ENCODE results near the gene ANKFN1. TPM values are rescaled to one million over a fixed set of nuclear protein-coding genes. Genes with fewer than 3 reads are reported as not detected.

ANKFN1 gene
- total RNA-seq, 2 experiments from 2014 or later, result not detected

GRCh38 chr17:56521414-56522141 lies 368.3 kb downstream of the ANKFN1 start:
- ATAC-seq (ENCODE audit: low read depth), result no peak
- Mint-ChIP-seq H3K4me3 (no peak overlapping the region), H3K27me3 (peaks cover 14% of the 10 kb centered on the region), H3K36me3 (no peaks in the 10 kb centered on the region), H3K4me1 (no peaks in the 10 kb centered on the region), H3K27ac (no peak overlapping the region), H3K9me3 (no peaks in the 10 kb centered on the region)
- no peak for DNase-seq
- POLR2A ChIA-PET, result no interaction called here

- H3K4me1 Mint-ChIP-seq, result no peaks in the 10 kb centered on the region
- DNase-seq, result no peak
- no peak overlapping the region for H3K27ac Mint-ChIP-seq
- POLR2A ChIA-PET, result no interaction called here
- no peaks in the 10 kb centered on the region for H3K36me3 Mint-ChIP-seq
- H3K9me3 Mint-ChIP-seq, result no peaks in the 10 kb centered on the region
- peaks cover 7% of the 10 kb centered on the region for H3K27me3 Mint-ChIP-seq
- ATAC-seq (ENCODE audit: low read depth), result no peak
- H3K4me3 Mint-ChIP-seq, result no peak overlapping the region
Observed at GRCh38 chr17:56523042-56523441, 369.8 kb downstream of the ANKFN1 start.

- no peak for ATAC-seq (ENCODE audit: low read depth)
- Mint-ChIP-seq H3K4me1 (no peaks in the 10 kb centered on the region), H3K36me3 (no peaks in the 10 kb centered on the region), H3K4me3 (no peak overlapping the region), H3K27ac (no peak overlapping the region), H3K9me3 (no peaks in the 10 kb centered on the region), H3K27me3 (peaks cover 7% of the 10 kb centered on the region)
- POLR2A ChIA-PET, result no interaction called here
- DNase-seq, result no peak
Observed at GRCh38 chr17:56528696-56529095, 375.4 kb downstream of the ANKFN1 start.

GRCh38 chr17:56532926-56533325 lies 379.7 kb downstream of the ANKFN1 start:
- no peaks in the 10 kb centered on the region for H3K4me1 Mint-ChIP-seq
- peaks cover 2% of the 10 kb centered on the region for H3K27me3 Mint-ChIP-seq
- DNase-seq (no peak), ATAC-seq (ENCODE audit: low read depth) (no peak)
- no peaks in the 10 kb centered on the region for H3K9me3 Mint-ChIP-seq
- no peak overlapping the region for H3K4me3 Mint-ChIP-seq
- no peaks in the 10 kb centered on the region for H3K36me3 Mint-ChIP-seq
- POLR2A ChIA-PET, result no interaction called here
- H3K27ac Mint-ChIP-seq, result no peak overlapping the region

GRCh38 chr17:56536766-56537165 lies 383.5 kb downstream of the ANKFN1 start:
- Mint-ChIP-seq H3K27ac (no peak overlapping the region), H3K36me3 (no peaks in the 10 kb centered on the region), H3K4me1 (no peaks in the 10 kb centered on the region), H3K9me3 (peaks cover 3% of the 10 kb centered on the region), H3K27me3 (peaks cover 7% of the 10 kb centered on the region), H3K4me3 (no peak overlapping the region)
- ATAC-seq (ENCODE audit: low read depth) (no peak), DNase-seq (no peak)
- POLR2A ChIA-PET, result no interaction called here

- POLR2A ChIA-PET, result no interaction called here
- Mint-ChIP-seq H3K27me3 (peaks cover 9% of the 10 kb centered on the region), H3K36me3 (no peaks in the 10 kb centered on the region), H3K9me3 (peaks cover 3% of the 10 kb centered on the region), H3K4me3 (no peak overlapping the region), H3K27ac (no peak overlapping the region), H3K4me1 (no peaks in the 10 kb centered on the region)
- no peak for DNase-seq
- no peak for ATAC-seq (ENCODE audit: low read depth)
Observed at GRCh38 chr17:56540836-56541235, 387.6 kb downstream of the ANKFN1 start.

- Mint-ChIP-seq H3K36me3 (no peaks in the 10 kb centered on the region), H3K9me3 (peaks cover 3% of the 10 kb centered on the region), H3K27ac (no peak overlapping the region), H3K4me3 (no peak overlapping the region), H3K4me1 (no peaks in the 10 kb centered on the region), H3K27me3 (peaks cover 12% of the 10 kb centered on the region)
- POLR2A ChIA-PET, result no interaction called here
- ATAC-seq (ENCODE audit: low read depth), result no peak
- no peak for DNase-seq
Observed at GRCh38 chr17:56543280-56543679, 390.0 kb downstream of the ANKFN1 start.

- POLR2A ChIA-PET, result no interaction called here
- no peaks in the 10 kb centered on the region for H3K4me1 Mint-ChIP-seq
- H3K27me3 Mint-ChIP-seq, result peaks cover 11% of the 10 kb centered on the region
- no peak for DNase-seq
- H3K9me3 Mint-ChIP-seq, result peaks cover 2% of the 10 kb centered on the region
- ATAC-seq (ENCODE audit: low read depth), result no peak
- no peaks in the 10 kb centered on the region for H3K36me3 Mint-ChIP-seq
- no peak overlapping the region for H3K27ac Mint-ChIP-seq
- no peak overlapping the region for H3K4me3 Mint-ChIP-seq
Observed at GRCh38 chr17:56545106-56545505, 391.8 kb downstream of the ANKFN1 start.

- POLR2A ChIA-PET, result no interaction called here
Observed at GRCh38 chr17:56545930-56546329, 392.7 kb downstream of the ANKFN1 start.

GRCh38 chr17:56548661-56549060 lies 395.4 kb downstream of the ANKFN1 start:
- Mint-ChIP-seq H3K27ac (no peak overlapping the region), H3K4me1 (no peaks in the 10 kb centered on the region), H3K36me3 (peaks cover 3% of the 10 kb centered on the region), H3K27me3 (peaks cover 5% of the 10 kb centered on the region), H3K4me3 (no peak overlapping the region), H3K9me3 (peaks cover 11% of the 10 kb centered on the region)
- no peak for ATAC-seq (ENCODE audit: low read depth)
- no peak for DNase-seq
- POLR2A ChIA-PET, result no interaction called here

More at GRCh38 chr17:56545930-56546329, 392.7 kb downstream of the ANKFN1 start:
- Mint-ChIP-seq H3K4me1 (no peaks in the 10 kb centered on the region), H3K4me3 (no peak overlapping the region), H3K9me3 (peaks cover 5% of the 10 kb centered on the region), H3K27me3 (peaks cover 10% of the 10 kb centered on the region), H3K27ac (no peak overlapping the region), H3K36me3 (no peaks in the 10 kb centered on the region)
- DNase-seq, result no peak
- no peak for ATAC-seq (ENCODE audit: low read depth)

- H3K4me1 Mint-ChIP-seq, result no peaks in the 10 kb centered on the region
- POLR2A ChIA-PET, result no interaction called here
- no peak overlapping the region for H3K4me3 Mint-ChIP-seq
- H3K27me3 Mint-ChIP-seq, result peaks cover 5% of the 10 kb centered on the region
- no peak overlapping the region for H3K27ac Mint-ChIP-seq
- ATAC-seq (ENCODE audit: low read depth), result no peak
- DNase-seq, result no peak
- peaks cover 3% of the 10 kb centered on the region for H3K36me3 Mint-ChIP-seq
- H3K9me3 Mint-ChIP-seq, result peaks cover 11% of the 10 kb centered on the region
Observed at GRCh38 chr17:56549501-56549900, 396.2 kb downstream of the ANKFN1 start.

GRCh38 chr17:56557682-56558081 lies 404.4 kb downstream of the ANKFN1 start:
- no peak overlapping the region for H3K27ac Mint-ChIP-seq

GRCh38 chr17:56558088-56558487 lies 404.8 kb downstream of the ANKFN1 start:
- no peaks in the 10 kb centered on the region for H3K36me3 Mint-ChIP-seq
- H3K9me3 Mint-ChIP-seq, result no peaks in the 10 kb centered on the region
- POLR2A ChIA-PET, result no interaction called here

More at GRCh38 chr17:56557682-56558081, 404.4 kb downstream of the ANKFN1 start:
- ATAC-seq (ENCODE audit: low read depth), result no peak
- POLR2A ChIA-PET, result no interaction called here
- no peak overlapping the region for H3K4me3 Mint-ChIP-seq
- H3K9me3 Mint-ChIP-seq, result no peaks in the 10 kb centered on the region
- DNase-seq, result no peak
- peaks cover 3% of the 10 kb centered on the region for H3K27me3 Mint-ChIP-seq
- no peaks in the 10 kb centered on the region for H3K36me3 Mint-ChIP-seq
- H3K4me1 Mint-ChIP-seq, result no peaks in the 10 kb centered on the region

More at GRCh38 chr17:56558088-56558487, 404.8 kb downstream of the ANKFN1 start:
- H3K27ac Mint-ChIP-seq, result no peak overlapping the region
- no peaks in the 10 kb centered on the region for H3K4me1 Mint-ChIP-seq
- DNase-seq (no peak), ATAC-seq (ENCODE audit: low read depth) (no peak)
- H3K27me3 Mint-ChIP-seq, result peaks cover 3% of the 10 kb centered on the region
- no peak overlapping the region for H3K4me3 Mint-ChIP-seq
